ENCODE measurements around the gene APBA1. TPM values are rescaled to one million over a fixed set of nuclear protein-coding genes. Genes with fewer than 3 reads are reported as not detected.

APBA1 gene
- total RNA-seq, 1 donor from 2014 or later: 14.9 TPM

DNA sequence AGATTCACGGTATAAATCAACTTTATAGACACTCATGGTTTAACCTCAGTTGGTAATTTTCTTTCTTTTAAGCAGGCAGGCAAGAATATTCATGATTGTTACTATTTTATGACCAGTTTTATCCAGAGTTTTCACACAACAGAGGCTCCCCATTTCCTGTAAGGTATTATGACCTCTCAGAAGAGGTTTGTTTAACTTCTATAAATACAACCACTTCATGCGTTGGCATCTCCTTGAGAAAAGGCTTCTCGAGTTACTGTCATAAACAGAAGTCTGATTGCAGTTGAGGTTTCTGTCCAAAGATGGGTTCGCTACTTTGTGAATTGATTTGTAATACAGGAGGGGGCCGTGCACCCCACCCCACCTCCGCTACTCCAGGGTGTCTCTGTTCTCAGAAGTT is 291.9 kb downstream of the APBA1 start:
- intact Hi-C loops (cut with micrococcal nuclease): no loop called here

DNA sequence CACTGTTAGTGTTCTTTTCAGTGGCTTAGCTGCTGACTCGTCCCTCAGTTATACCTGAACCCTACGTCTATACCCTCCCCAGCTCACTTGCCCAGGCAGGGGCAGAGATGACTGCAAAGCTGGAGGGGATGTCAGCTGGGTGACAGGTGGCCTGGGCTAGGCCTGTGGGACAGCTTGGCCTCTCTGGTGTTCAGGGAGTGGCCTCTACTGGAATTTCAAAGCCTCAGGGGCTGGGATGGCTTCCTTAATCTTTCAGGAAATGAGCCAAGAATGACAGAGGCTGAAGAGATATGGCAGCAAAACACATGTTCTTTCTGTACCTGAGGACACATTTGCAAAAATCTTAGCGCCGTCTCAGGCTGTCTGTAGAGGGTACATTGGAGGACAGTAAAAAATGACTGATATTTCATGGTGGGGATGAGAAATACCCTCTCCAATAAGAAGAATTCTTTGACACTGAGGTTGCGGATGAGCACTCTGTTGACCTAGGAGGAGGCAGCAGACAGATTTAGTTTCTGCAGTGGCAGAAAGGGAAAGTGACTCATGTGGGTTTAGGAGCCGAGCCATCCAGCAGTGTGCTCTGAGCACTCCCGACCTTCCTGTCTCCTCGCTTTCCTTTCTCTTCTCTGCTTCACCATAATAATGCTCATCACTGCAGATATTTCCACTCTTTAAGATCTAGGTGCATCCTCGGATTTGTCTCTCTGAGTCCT is 292.7 kb downstream of the APBA1 start:
- intact Hi-C loops (cut with micrococcal nuclease): no loop called here

DNA sequence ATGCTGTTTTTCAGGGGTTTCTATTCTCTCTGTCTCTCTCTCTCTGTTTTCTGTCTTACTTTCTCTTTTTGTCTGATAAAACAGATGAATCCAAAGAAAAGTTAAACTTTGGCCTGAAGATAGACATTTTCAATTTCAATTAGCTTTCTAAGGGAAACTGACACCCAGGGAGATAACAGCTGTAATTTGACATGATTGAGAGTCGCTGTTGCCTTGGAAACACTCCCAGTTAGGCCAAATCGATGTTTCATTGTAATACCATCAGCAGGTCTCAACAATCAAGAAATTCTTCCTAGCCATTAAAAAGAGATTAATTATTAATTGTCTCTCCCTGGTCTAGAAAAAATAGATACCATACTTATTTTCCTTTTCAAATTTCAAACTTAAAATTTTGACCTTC is 294.2 kb downstream of the APBA1 start:
- intact Hi-C loops (cut with micrococcal nuclease): no loop called here

Other genes with a start within 250 kb of the APBA1 start
- 51.3 and 52.1 TPM in 2 replicates for gene PTAR1, start 87.6 kb upstream of the APBA1 start, total RNA-seq
- gene CFAP95, start 148.4 kb upstream of the APBA1 start, total RNA-seq: not detected in 2 replicates

Measured in T-helper 1 cell treated with Interleukin-12 subunit alpha and Interleukin-12 subunit beta and Interleukin-4 antibody, amounts not matched to agents 30 ng/mL and 1 ng/mL, for 36 hours (primary cell).